ENCODE data around the gene TBPL2.
"Not testable (repeated sequence)": the region's sequence is repeated elsewhere in the genome, so short reads cannot be mapped to it uniquely, and the experiment has no call there.

The TBPL2 gene

GRCh38 chr14:55440385-55440784, at the start of gene TBPL2:
Gene TBPL2, minus strand, starts transcription at chr14:55440616. Its CDS starts 167 bp downstream, at chr14:55440449.
- DNase-seq: no peak

- no peak for DNase-seq
These were observed 47.8 kb upstream of the TBPL2 start for GRCh38 chr14:55488204-55488603.

- no peak for DNase-seq
These were observed 42.7 kb upstream of the TBPL2 start for GRCh38 chr14:55482936-55483605.

GRCh38 chr14:55481769-55482168, 41.4 kb upstream of the TBPL2 start:
- DNase-seq: no peak

- DNase-seq: no peak
These were observed 37.3 kb upstream of the TBPL2 start for GRCh38 chr14:55477680-55478079.

- not testable (repeated sequence) for DNase-seq
These were observed 36.0 kb upstream of the TBPL2 start for GRCh38 chr14:55476448-55476847.

- DNase-seq: no peak
These were observed 33.4 kb upstream of the TBPL2 start for GRCh38 chr14:55473786-55474185.

GRCh38 chr14:55470025-55470424, 29.6 kb upstream of the TBPL2 start:
- DNase-seq: no peak

- no peak for DNase-seq
These were observed 26.9 kb upstream of the TBPL2 start for GRCh38 chr14:55467307-55467706.

- no peak for DNase-seq
These were observed 18.5 kb upstream of the TBPL2 start for GRCh38 chr14:55458800-55459515.

- DNase-seq: no peak
These were observed 17.1 kb upstream of the TBPL2 start for GRCh38 chr14:55457496-55457895.

GRCh38 chr14:55456411-55456810, 16.0 kb upstream of the TBPL2 start:
- DNase-seq: not testable (repeated sequence)

GRCh38 chr14:55454264-55455002, 14.0 kb upstream of the TBPL2 start:
- DNase-seq: peak; percentile 13

- DNase-seq: no peak
These were observed 11.5 kb upstream of the TBPL2 start for GRCh38 chr14:55451950-55452349.

GRCh38 chr14:55451398-55451797, 11.0 kb upstream of the TBPL2 start:
- DNase-seq: no peak

- no peak for DNase-seq
These were observed 10.6 kb upstream of the TBPL2 start for GRCh38 chr14:55450987-55451386.

GRCh38 chr14:55450539-55450938, 10.1 kb upstream of the TBPL2 start:
- DNase-seq: no peak

GRCh38 chr14:55450124-55450523, 9.7 kb upstream of the TBPL2 start:
- DNase-seq: no peak

- DNase-seq: no peak
These were observed 8.7 kb upstream of the TBPL2 start for GRCh38 chr14:55449116-55449515.

GRCh38 chr14:55448141-55448614, 7.8 kb upstream of the TBPL2 start:
- peak; percentile 69 for DNase-seq

- DNase-seq: no peak
These were observed 6.4 kb upstream of the TBPL2 start for GRCh38 chr14:55446833-55447232.

- DNase-seq: peak; percentile 71
These were observed 5.8 kb upstream of the TBPL2 start for GRCh38 chr14:55446127-55446736.

- no peak for DNase-seq
These were observed 870 bp upstream of the TBPL2 start for GRCh38 chr14:55441286-55441685.

Data from stimulated activated CD4-positive, alpha-beta T cell treated with anti-CD3 and anti-CD28 coated beads, Interleukin-15, amount 100 ng/mL, for 24 hours (primary cell).